Brain microvascular endothelial cell (primary cell): Measurements from ENCODE around the gene COX19.
A peak's percentile ranks its signal among the peaks of the same experiment; 100 is the strongest.

Experiments used
- DNase-seq: peaks from one replicate; pipeline ENCODE4 v3.0.0-alpha.2; 2020
- H3K27ac ChIP-seq: fragments of 250-450 bp; sonication (Bioruptor Pico); 2 replicates; pipeline ENCODE4 v1.5.1; 2020; ENCODE audit warnings: mild to moderate bottlenecking, moderate library complexity
- H3K27me3 ChIP-seq: fragments of 250-450 bp; sonication (Bioruptor Pico); replicated peaks from 2 replicates; pipeline ENCODE4 v1.5.1; 2020; ENCODE audit warnings: mild to moderate bottlenecking
- H3K36me3 ChIP-seq: fragments of 250-450 bp; sonication (Bioruptor Pico); replicated peaks from 2 replicates; pipeline ENCODE4 v1.5.1; 2020; ENCODE audit warnings: mild to moderate bottlenecking
- H3K4me3 ChIP-seq: 2 replicates; pipeline ENCODE4 v1.5.1; 2011; ENCODE audit warnings: low read depth, mild to moderate bottlenecking, control low read depth, low read length, moderate library complexity
- in situ Hi-C: cut with HindIII; loops from 2 replicates; pipeline ENCODE4 v1.10.0; 2017; ENCODE audit warnings: low sequenced_read_pairs, low pct_ligation_motif_present
- TF ChIP-seq, protein P1 (sequence below): IDR thresholded peaks from 2 replicates; pipeline ENCODE4 v1.5.1; 2011; ENCODE audit warnings: low read depth, mild to moderate bottlenecking, moderate library complexity, low read length, control low read depth, inconsistent platforms; ENCODE audit errors: missing control alignments

Gene COX19, protein sequence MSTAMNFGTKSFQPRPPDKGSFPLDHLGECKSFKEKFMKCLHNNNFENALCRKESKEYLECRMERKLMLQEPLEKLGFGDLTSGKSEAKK

DNA sequence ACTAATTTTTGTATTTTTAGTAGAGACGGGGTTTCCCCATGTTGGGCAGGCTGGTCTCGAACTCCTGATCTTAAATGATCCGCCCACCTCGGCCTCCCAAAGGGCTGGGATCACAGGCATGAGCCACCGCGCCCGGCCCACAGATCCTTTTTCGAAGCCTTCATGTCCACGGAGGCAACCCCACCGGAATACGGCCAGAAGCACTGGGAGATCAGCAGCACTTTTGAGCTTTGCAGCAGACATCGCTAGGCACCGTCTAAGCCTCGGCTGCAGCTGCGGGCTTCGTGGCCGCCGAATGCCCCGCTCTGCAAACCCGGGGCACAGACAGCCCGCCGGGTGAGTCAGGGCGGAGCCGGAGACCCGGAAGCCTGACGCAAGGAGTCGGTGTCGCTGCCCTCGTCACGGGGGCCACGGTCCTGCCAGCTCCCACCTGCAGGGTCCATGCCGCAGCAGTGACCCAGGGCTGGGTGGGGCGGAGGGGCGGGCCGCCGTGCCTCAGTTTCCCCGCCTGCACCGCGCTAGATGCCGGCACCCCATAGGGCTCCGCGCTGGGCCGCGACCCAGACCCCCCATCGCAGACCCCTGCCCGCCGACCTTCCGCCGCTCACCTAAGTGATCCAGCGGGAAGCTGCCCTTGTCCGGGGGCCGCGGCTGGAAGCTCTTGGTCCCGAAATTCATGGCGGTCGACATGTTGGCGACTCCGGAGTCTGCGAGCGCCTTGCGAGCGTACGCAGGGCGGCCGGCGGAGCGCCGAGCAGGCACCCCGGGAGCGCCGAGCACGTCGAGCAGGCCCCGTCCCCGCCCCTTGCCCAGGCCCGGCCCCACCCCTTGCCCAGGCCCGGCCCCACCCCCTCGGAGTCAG is at the start of gene COX19:
Gene COX19, minus strand, starts transcription at position 730 of the 862 bp plus-strand sequence. Its CDS starts 40 bp downstream, at position 690.
- DNase-seq: peak; percentile 79
- in situ Hi-C loops: no loop called here
- H3K27me3 ChIP-seq: no peaks in the 10 kb centered on the region
- H3K4me3 ChIP-seq: peak within 1 kb of the TSS; percentile 98
- peaks cover 25% of the 10 kb centered on the region for H3K36me3 ChIP-seq
- peak within 1 kb of the TSS; percentile 98 for H3K27ac ChIP-seq
- TF ChIP-seq, protein P1, sequence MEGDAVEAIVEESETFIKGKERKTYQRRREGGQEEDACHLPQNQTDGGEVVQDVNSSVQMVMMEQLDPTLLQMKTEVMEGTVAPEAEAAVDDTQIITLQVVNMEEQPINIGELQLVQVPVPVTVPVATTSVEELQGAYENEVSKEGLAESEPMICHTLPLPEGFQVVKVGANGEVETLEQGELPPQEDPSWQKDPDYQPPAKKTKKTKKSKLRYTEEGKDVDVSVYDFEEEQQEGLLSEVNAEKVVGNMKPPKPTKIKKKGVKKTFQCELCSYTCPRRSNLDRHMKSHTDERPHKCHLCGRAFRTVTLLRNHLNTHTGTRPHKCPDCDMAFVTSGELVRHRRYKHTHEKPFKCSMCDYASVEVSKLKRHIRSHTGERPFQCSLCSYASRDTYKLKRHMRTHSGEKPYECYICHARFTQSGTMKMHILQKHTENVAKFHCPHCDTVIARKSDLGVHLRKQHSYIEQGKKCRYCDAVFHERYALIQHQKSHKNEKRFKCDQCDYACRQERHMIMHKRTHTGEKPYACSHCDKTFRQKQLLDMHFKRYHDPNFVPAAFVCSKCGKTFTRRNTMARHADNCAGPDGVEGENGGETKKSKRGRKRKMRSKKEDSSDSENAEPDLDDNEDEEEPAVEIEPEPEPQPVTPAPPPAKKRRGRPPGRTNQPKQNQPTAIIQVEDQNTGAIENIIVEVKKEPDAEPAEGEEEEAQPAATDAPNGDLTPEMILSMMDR: no peak

DNA sequence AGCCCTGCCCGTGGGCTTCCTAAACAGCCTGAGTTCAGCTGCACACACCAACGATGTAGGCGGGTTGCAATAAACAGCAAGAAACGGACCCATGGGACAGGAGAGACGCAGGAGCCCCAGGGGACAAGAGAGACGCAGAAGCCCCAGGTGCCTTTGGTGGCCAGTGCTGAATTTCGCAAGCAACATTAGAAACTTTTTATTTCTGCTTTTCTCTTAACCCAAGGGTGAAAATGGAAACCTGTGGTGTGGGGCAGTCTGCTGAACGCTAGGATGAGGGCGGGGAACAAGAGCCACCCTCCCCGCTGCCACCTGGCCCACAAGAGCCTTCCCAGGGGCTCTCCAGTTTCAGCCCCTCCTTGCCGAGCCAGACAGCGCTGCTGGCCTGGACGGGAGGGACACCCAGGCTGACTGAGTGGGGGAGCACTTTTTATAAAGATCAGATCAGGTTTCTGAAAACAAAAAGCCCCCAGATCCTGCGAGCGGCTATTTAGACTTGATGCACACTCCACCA is 49.0 kb upstream of the COX19 start:
- H3K27ac ChIP-seq: no peak overlapping the region

DNA sequence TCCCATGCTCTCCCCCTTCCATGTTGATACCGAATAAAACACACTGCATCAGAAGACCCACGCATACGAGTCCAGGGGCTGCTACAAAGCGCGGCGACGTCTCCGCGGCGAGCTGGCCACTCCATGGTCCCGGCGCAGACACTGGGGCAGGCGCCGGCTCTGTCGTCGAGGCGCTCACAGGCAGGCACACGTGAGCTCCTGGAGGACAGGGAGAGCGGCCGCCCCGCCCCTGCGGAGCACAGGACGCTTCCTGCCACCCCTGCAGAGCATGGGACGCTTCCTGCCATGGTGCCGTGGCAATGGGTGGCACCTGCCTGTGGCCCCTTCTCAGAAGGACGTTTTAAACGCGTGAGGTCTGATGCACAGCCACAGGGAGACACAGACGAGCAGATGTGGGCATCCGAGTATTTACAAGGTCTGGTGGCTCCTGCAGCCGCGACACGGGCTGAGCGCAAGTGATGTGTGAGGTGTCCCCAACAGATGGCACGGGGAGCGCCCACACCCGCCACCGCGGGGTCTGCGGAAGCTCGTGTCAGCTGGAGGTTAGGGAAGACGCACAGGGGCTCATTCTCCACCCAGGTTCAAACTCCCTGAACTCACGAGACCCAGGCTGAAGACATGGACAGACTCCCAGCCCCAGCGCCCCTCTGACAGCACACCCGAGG is 47.6 kb upstream of the COX19 start:
- no peak for DNase-seq
- in situ Hi-C loops: no loop called here
- TF ChIP-seq, protein P1: no peak
- Histone ChIP-seq H3K4me3 (no peak overlapping the region), H3K36me3 (peaks cover 8% of the 10 kb centered on the region), H3K27me3 (no peaks in the 10 kb centered on the region), H3K27ac (no peak overlapping the region)

More for the DNA sequence above, 49.0 kb upstream of the COX19 start:
- Histone ChIP-seq H3K36me3 (peaks cover 8% of the 10 kb centered on the region), H3K27me3 (no peaks in the 10 kb centered on the region), H3K4me3 (no peak overlapping the region)
- in situ Hi-C loops: no loop called here
- no peak for DNase-seq
- TF ChIP-seq, protein P1: no peak

DNA sequence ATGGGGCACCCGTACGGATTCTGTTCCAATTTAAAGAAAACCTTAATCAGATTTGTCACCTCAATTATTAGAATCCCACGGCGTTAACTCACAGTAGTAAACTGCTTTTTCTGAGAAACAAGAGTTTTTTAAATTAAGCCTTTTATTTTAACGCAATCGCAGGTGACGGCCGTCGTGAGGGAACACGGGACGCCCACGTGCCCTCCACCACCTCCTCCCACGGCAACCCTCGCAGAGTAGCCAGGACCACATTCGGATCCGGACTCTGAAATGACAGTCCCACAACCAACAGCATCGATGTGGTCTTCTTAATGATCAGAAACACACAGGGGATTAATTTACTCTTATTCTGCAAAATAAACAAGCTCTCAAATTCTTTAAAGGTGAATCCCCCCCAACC is 47.0 kb upstream of the COX19 start:
- no peak overlapping the region for H3K27ac ChIP-seq
- peaks cover 8% of the 10 kb centered on the region for H3K36me3 ChIP-seq
- H3K27me3 ChIP-seq: no peaks in the 10 kb centered on the region
- no peak for DNase-seq
- in situ Hi-C loops: no loop called here
- H3K4me3 ChIP-seq: no peak overlapping the region
- TF ChIP-seq, protein P1: no peak

DNA sequence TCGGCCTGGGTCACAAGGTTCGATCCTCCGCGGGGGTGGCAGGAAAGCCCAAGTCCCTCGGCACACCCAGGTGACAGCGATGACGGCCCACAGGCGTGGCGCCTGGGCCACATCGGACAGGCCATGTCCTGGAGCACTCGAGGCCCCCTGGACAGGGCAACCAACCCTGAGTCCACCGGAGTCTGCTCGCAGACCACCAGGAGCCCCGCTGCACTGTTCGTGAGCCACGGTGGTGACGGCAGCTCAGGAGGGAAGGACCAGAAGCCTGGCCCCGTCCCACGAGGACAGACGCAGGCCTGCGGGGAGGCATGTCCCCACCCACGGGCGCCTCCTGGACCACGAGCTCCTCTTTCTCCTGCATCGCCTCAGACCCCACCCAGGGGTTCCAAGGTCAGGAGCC is 46.6 kb upstream of the COX19 start:
- Histone ChIP-seq H3K4me3 (no peak overlapping the region), H3K27ac (no peak overlapping the region), H3K27me3 (no peaks in the 10 kb centered on the region), H3K36me3 (peaks cover 8% of the 10 kb centered on the region)
- TF ChIP-seq, protein P1: no peak
- in situ Hi-C loops: no loop called here
- DNase-seq: no peak
